Mucosa of descending colon (tissue), 3 donors: Measurements from ENCODE around the gene PRKAR1A. TPM values are rescaled to one million over a fixed set of nuclear protein-coding genes. Genes with fewer than 3 reads are reported as not detected.

Experiments used
- ATAC-seq: fragments of 200-7000 bp; cut with Tn5 transposase; one replicate; pipeline ENCODE4 v1.9.1; 2020; ENCODE audit warnings: mild to moderate bottlenecking, moderate library complexity
- DNase-seq, 3 donors: peaks; one replicate each; pipeline ENCODE4 v3.0.0-alpha.2; 2020
- H3K36me3 ChIP-seq: fragments of 200-600 bp; one replicate; pipeline ENCODE4 v1.8.0; 2021; ENCODE audit warnings: low read depth, mild to moderate bottlenecking
- H3K4me1 ChIP-seq: fragments of 200-600 bp; one replicate; pipeline ENCODE4 v1.8.0; 2021; ENCODE audit warnings: low read depth, mild to moderate bottlenecking
- H3K4me3 ChIP-seq: fragments of 200-600 bp; one replicate; pipeline ENCODE4 v1.8.0; 2021; ENCODE audit warnings: mild to moderate bottlenecking
- H3K9me3 ChIP-seq: fragments of 200-600 bp; one replicate; pipeline ENCODE4 v1.8.0; 2021; ENCODE audit warnings: mild to moderate bottlenecking
- CTCF ChIP-seq: fragments of 200-600 bp; IDR thresholded peaks from one replicate; pipeline ENCODE4 v1.8.0; 2022; ENCODE audit warnings: antibody characterized with exemption, mild to moderate bottlenecking
- intact Hi-C, 2 donors: fragments of 100-400 bp; cut with DNase I in 1 of 2; cut with micrococcal nuclease in 1 of 2; formaldehyde crosslinking; loops; one replicate each; pipeline versions ENCODE4 v1.11.0 to v1.11.1; 2022; cut with DNase I, micrococcal nuclease
- total RNA-seq, 3 donors: library from RNA; stranded (reverse); fragmentation: NEBNext Ultra II Directional in 2 of 3; extraction: Animal tissue kit (Norgen Biotek cat#: 25700) in 2 of 3; gene quantifications; one replicate each; pipeline versions ENCODE4 v1.2.1 to v1.2.4, GENCODE V29; 2021 to 2023
- donor health status: DM: no; HTN: no; CAD: no; lungs with moderate emphysema.
- donor health status: DM: no; HTN: no; CAD: no.
- donor health status: DM: no; HTN: yes; CAD: no.

PRKAR1A gene
- total RNA-seq, 3 donors from 2014 or later, result 132 to 238 (median 147) TPM

GRCh38 chr17:68567035-68567434 lies 54.8 kb downstream of the PRKAR1A start:
- ATAC-seq (no peak), DNase-seq (no peak)
- Histone ChIP-seq H3K36me3 (no peaks in the 10 kb centered on the region), H3K4me3 (no peak overlapping the region), H3K4me1 (no peaks in the 10 kb centered on the region), H3K9me3 (no peaks in the 10 kb centered on the region)
- intact Hi-C loops, result no loop called here
- TF ChIP-seq CTCF, result no peak

GRCh38 chr17:68567581-68567980 lies 55.4 kb downstream of the PRKAR1A start:
- ATAC-seq, result no peak
- no peak for DNase-seq
- H3K4me1 ChIP-seq, result no peaks in the 10 kb centered on the region
- no peak overlapping the region for H3K4me3 ChIP-seq
- no peak for TF ChIP-seq CTCF
- no peaks in the 10 kb centered on the region for H3K9me3 ChIP-seq
- intact Hi-C loops, result no loop called here
- H3K36me3 ChIP-seq, result no peaks in the 10 kb centered on the region

GRCh38 chr17:68568581-68568980 lies 56.4 kb downstream of the PRKAR1A start:
- intact Hi-C loops, result no loop called here
- no peak for TF ChIP-seq CTCF
- Histone ChIP-seq H3K4me1 (no peaks in the 10 kb centered on the region), H3K36me3 (no peaks in the 10 kb centered on the region), H3K9me3 (no peaks in the 10 kb centered on the region), H3K4me3 (no peak overlapping the region)
- ATAC-seq (no peak), DNase-seq (no peak)

GRCh38 chr17:68569346-68569745 lies 57.1 kb downstream of the PRKAR1A start:
- ATAC-seq, result no peak
- intact Hi-C loops, result no loop called here

GRCh38 chr17:68570526-68570925 lies 58.3 kb downstream of the PRKAR1A start:
- no peak for DNase-seq
- ATAC-seq, result no peak
- H3K4me3 ChIP-seq, result no peak overlapping the region
- intact Hi-C loops, result no loop called here
- H3K9me3 ChIP-seq, result no peaks in the 10 kb centered on the region
- H3K36me3 ChIP-seq, result no peaks in the 10 kb centered on the region
- TF ChIP-seq CTCF, result no peak
- H3K4me1 ChIP-seq, result no peaks in the 10 kb centered on the region

More at GRCh38 chr17:68569346-68569745, 57.1 kb downstream of the PRKAR1A start:
- DNase-seq, result no peak
- no peaks in the 10 kb centered on the region for H3K4me1 ChIP-seq
- no peaks in the 10 kb centered on the region for H3K36me3 ChIP-seq
- no peak overlapping the region for H3K4me3 ChIP-seq
- no peaks in the 10 kb centered on the region for H3K9me3 ChIP-seq
- TF ChIP-seq CTCF, result no peak

GRCh38 chr17:68572138-68572842 lies 60.1 kb downstream of the PRKAR1A start:
- no peak overlapping the region for H3K4me3 ChIP-seq
- ATAC-seq (no peak), DNase-seq (no peak)
- H3K4me1 ChIP-seq, result no peaks in the 10 kb centered on the region
- intact Hi-C loops, result no loop called here
- TF ChIP-seq CTCF, result no peak
- H3K9me3 ChIP-seq, result no peaks in the 10 kb centered on the region
- H3K36me3 ChIP-seq, result no peaks in the 10 kb centered on the region
